CD4-positive, alpha-beta memory T cell (primary cell): ENCODE data around the gene CCDC158. TPM values are rescaled to one million over a fixed set of nuclear protein-coding genes. Genes with fewer than 3 reads are reported as not detected.

ENCODE experiments used
- CTCF ChIA-PET: fragments of 350-600 bp; sonication (Branson Sonifier 250); formaldehyde crosslinking; loops from one replicate; lab custom pipeline; 2021; ENCODE audit warnings: inconsistent platforms; ENCODE audit not compliant: partially characterized antibody; lab: Charles Lee
- POLR2A ChIA-PET: fragments of 350-600 bp; sonication (Branson Sonifier 250); formaldehyde crosslinking; loops from one replicate; lab custom pipeline; 2021; ENCODE audit not compliant: partially characterized antibody; lab: Charles Lee
- DNase-seq, 5 donors: peaks; one replicate each; pipeline versions ENCODE4 v3.0.0 to v3.0.0-alpha.2; 2020 to 2022; ENCODE audit warnings: mixed read lengths in 1 of 5
- H3K27ac ChIP-seq: one replicate; pipeline ENCODE4 v1.7.0; 2013; ENCODE audit warnings: low read depth, low read length
- H3K27me3 ChIP-seq: 2 replicates; pipeline ENCODE4 v1.7.0; 2013; ENCODE audit warnings: mild to moderate bottlenecking, low read length, moderate library complexity; ENCODE audit not compliant: insufficient read depth
- H3K36me3 ChIP-seq: 2 replicates; pipeline ENCODE4 v1.7.0; 2013; ENCODE audit warnings: mild to moderate bottlenecking, low read length, moderate library complexity; ENCODE audit not compliant: insufficient read depth
- H3K4me1 ChIP-seq: 2 replicates; pipeline ENCODE4 v1.7.0; 2013; ENCODE audit warnings: mild to moderate bottlenecking, low read length, moderate library complexity; ENCODE audit not compliant: insufficient read depth
- H3K4me3 ChIP-seq, 2 donors: one replicate each; pipeline ENCODE4 v1.7.0; 2013; ENCODE audit warnings: low read length in 2 of 2, mild to moderate bottlenecking in 1 of 2
- H3K9me3 ChIP-seq, 2 donors: one replicate each; pipeline ENCODE4 v1.7.0; 2013; ENCODE audit warnings: low read length in 2 of 2, control low read depth in 1 of 2; ENCODE audit not compliant: control insufficient read depth in 1 of 2
- H3K27ac Mint-ChIP-seq, 7 donors: one replicate each; pipeline ENCODE4 v1.8.0; 2020 to 2021; ENCODE audit warnings: mixed read lengths in 7 of 7, mild to moderate bottlenecking in 6 of 7, inconsistent platforms in 3 of 7, moderate library complexity in 3 of 7
- H3K27me3 Mint-ChIP-seq, 2 donors: one replicate each; pipeline ENCODE4 v1.8.0; 2020 to 2021; ENCODE audit warnings: mixed read lengths in 2 of 2
- H3K36me3 Mint-ChIP-seq, 2 donors: one replicate each; pipeline ENCODE4 v1.8.0; 2020 to 2021; ENCODE audit warnings: mixed read lengths in 2 of 2, inconsistent platforms in 1 of 2, mild to moderate bottlenecking in 1 of 2
- H3K4me1 Mint-ChIP-seq, 4 donors: one replicate each; pipeline ENCODE4 v1.8.0; 2020 to 2021; ENCODE audit warnings: mixed read lengths in 4 of 4, mild to moderate bottlenecking in 1 of 4
- H3K4me3 Mint-ChIP-seq, 8 donors: one replicate each; pipeline ENCODE4 v1.8.0; 2020 to 2021; ENCODE audit warnings: mixed read lengths in 8 of 8, mild to moderate bottlenecking in 7 of 8, moderate library complexity in 6 of 8, inconsistent platforms in 3 of 8
- H3K9me3 Mint-ChIP-seq, 8 donors: one replicate each; pipeline ENCODE4 v1.8.0; 2020 to 2021; ENCODE audit warnings: mixed read lengths in 8 of 8, mild to moderate bottlenecking in 5 of 8, inconsistent platforms in 3 of 8, moderate library complexity in 1 of 8
- intact Hi-C: fragments of 100-400 bp; cut with micrococcal nuclease; formaldehyde crosslinking; loops from one replicate; pipeline ENCODE4 v1.15.1; 2023
- polyA plus RNA-seq, 2 donors: library from polyadenylated mRNA; unstranded; fragments of 300-500 nt; fragmentation: Illumina TruSeq; gene quantifications; one replicate each; pipeline ENCODE4 v1.2.3, GENCODE V29; 2021
- total RNA-seq, 2 experiments: library from RNA; stranded (reverse); gene quantifications; one replicate each; pipeline ENCODE4 v1.2.3, GENCODE V29; 2021

The CCDC158 gene
- total and polyA plus RNA-seq, 4 experiments from 2014 or later, result not detected

- no peak for DNase-seq
- H3K9me3 Mint-ChIP-seq, result peaks cover 4 to 30% (median 19%) of the 10 kb centered on the region in 8 donors
- Histone ChIP-seq H3K9me3 (no peaks in the 10 kb centered on the region), H3K4me1 (peaks cover 4% of the 10 kb centered on the region), H3K27ac (no peak overlapping the region), H3K4me3 (no peak overlapping the region), H3K36me3 (no peaks in the 10 kb centered on the region), H3K27me3 (no peaks in the 10 kb centered on the region)
- H3K4me1 Mint-ChIP-seq, result peaks cover 3 to 7% (median 4%) of the 10 kb centered on the region in 4 donors
- POLR2A ChIA-PET, result no interaction called here
- H3K4me3 Mint-ChIP-seq, result no peak overlapping the region
- peaks cover 1 to 8% of the 10 kb centered on the region in 2 donors for H3K27me3 Mint-ChIP-seq
- intact Hi-C loops, result no loop called here
- H3K27ac Mint-ChIP-seq, result no peak overlapping the region
- CTCF ChIA-PET, result no interaction called here
- H3K36me3 Mint-ChIP-seq, result peaks cover 11 to 14% of the 10 kb centered on the region in 2 donors
These were observed 108.5 kb downstream of the CCDC158 start for GRCh38 chr4:76312457-76312856.

GRCh38 chr4:76311896-76312331 lies 109.0 kb downstream of the CCDC158 start:
- Mint-ChIP-seq H3K27ac (peak overlapping the region in 2 of 7 donors; percentile 14 to 37), H3K36me3 (peaks cover 9 to 14% of the 10 kb centered on the region in 2 donors), H3K27me3 (peaks cover 1 to 4% of the 10 kb centered on the region in 2 donors), H3K4me3 (no peak overlapping the region), H3K9me3 (peaks cover 1 to 24% (median 15%) of the 10 kb centered on the region in 8 donors), H3K4me1 (peaks cover 3 to 10% (median 6%) of the 10 kb centered on the region in 4 donors)
- no peak for DNase-seq
- Histone ChIP-seq H3K36me3 (no peaks in the 10 kb centered on the region), H3K27ac (no peak overlapping the region), H3K4me3 (no peak overlapping the region), H3K9me3 (no peaks in the 10 kb centered on the region), H3K4me1 (peaks cover 9% of the 10 kb centered on the region), H3K27me3 (no peaks in the 10 kb centered on the region)
- intact Hi-C loops, result no loop called here
- ChIA-PET CTCF (no interaction called here), POLR2A (no interaction called here)

- no peak overlapping the region for H3K4me3 Mint-ChIP-seq
- no peak for DNase-seq
- peaks cover 4 to 10% of the 10 kb centered on the region in 2 donors for H3K36me3 Mint-ChIP-seq
- intact Hi-C loops, result no loop called here
- Histone ChIP-seq H3K4me3 (no peak overlapping the region), H3K27me3 (no peaks in the 10 kb centered on the region), H3K4me1 (peaks cover 14% of the 10 kb centered on the region), H3K27ac (no peak overlapping the region), H3K9me3 (no peaks in the 10 kb centered on the region), H3K36me3 (no peaks in the 10 kb centered on the region)
- ChIA-PET POLR2A (no interaction called here), CTCF (interaction anchor here (5.7 kb wide), 1 partner anchor 66 kb away, joined by 66 read pairs; no protein-coding TSS in a partner anchor)
- H3K27ac Mint-ChIP-seq, result no peak overlapping the region
- no peaks in the 10 kb centered on the region for H3K27me3 Mint-ChIP-seq
- peaks cover 0 to 12% (median 4%) of the 10 kb centered on the region in 8 donors for H3K9me3 Mint-ChIP-seq
- H3K4me1 Mint-ChIP-seq, result peaks cover 3 to 12% (median 7%) of the 10 kb centered on the region in 4 donors
These were observed 110.3 kb downstream of the CCDC158 start for GRCh38 chr4:76310683-76311082.

- Mint-ChIP-seq H3K4me1 (peaks cover 9 to 19% (median 13%) of the 10 kb centered on the region in 4 donors), H3K27ac (peak overlapping the region in 1 of 7 donors; percentile 62), H3K4me3 (no peak overlapping the region), H3K36me3 (peaks cover 0 to 9% of the 10 kb centered on the region in 2 donors), H3K27me3 (no peaks in the 10 kb centered on the region), H3K9me3 (peaks cover 0 to 7% (median 0%) of the 10 kb centered on the region in 8 donors)
- Histone ChIP-seq H3K36me3 (no peaks in the 10 kb centered on the region), H3K4me1 (peaks cover 20% of the 10 kb centered on the region), H3K9me3 (no peaks in the 10 kb centered on the region), H3K27me3 (no peaks in the 10 kb centered on the region), H3K4me3 (no peak overlapping the region), H3K27ac (no peak overlapping the region)
- CTCF ChIA-PET, result interaction anchor here (5.7 kb wide), 1 partner anchor 67 kb away, joined by 66 read pairs; no protein-coding TSS in a partner anchor
- intact Hi-C loops, result loop anchor here (5.0 to 10.0 kb wide), 3 partner anchors 65 to 847 kb away; partner anchors contain the start of genes CCNG2 and SCARB2
- no peak for DNase-seq
- POLR2A ChIA-PET, result no interaction called here
These were observed 110.9 kb downstream of the CCDC158 start for GRCh38 chr4:76309939-76310550.

GRCh38 chr4:76308548-76308947 lies 112.4 kb downstream of the CCDC158 start:
- Histone ChIP-seq H3K27ac (no peak overlapping the region), H3K4me1 (peaks cover 32% of the 10 kb centered on the region), H3K27me3 (no peaks in the 10 kb centered on the region), H3K36me3 (no peaks in the 10 kb centered on the region), H3K4me3 (no peak overlapping the region), H3K9me3 (no peaks in the 10 kb centered on the region)
- H3K36me3 Mint-ChIP-seq, result peaks cover 0 to 9% of the 10 kb centered on the region in 2 donors
- ChIA-PET CTCF (interaction anchor here (0.6 to 5.7 kb wide), 3 partner anchors 14 to 129 kb away, joined by 3 to 66 read pairs (median 24); no protein-coding TSS in a partner anchor), POLR2A (interaction anchor here (0.9 kb wide), 1 partner anchor 95 kb away, joined by 3 read pairs; the partner anchor contains the start of gene SCARB2)
- H3K9me3 Mint-ChIP-seq, result no peaks in the 10 kb centered on the region
- peak overlapping the region in 5 of 8 donors; percentile 44 to 75 (median 54) for H3K4me3 Mint-ChIP-seq
- no peak for DNase-seq
- peak overlapping the region in 2 of 7 donors; percentile 23 to 26 for H3K27ac Mint-ChIP-seq
- peaks cover 18 to 33% (median 25%) of the 10 kb centered on the region in 4 donors for H3K4me1 Mint-ChIP-seq
- no peaks in the 10 kb centered on the region for H3K27me3 Mint-ChIP-seq
- intact Hi-C loops, result loop anchor here (5.0 to 10.0 kb wide), 3 partner anchors 66 to 849 kb away; partner anchors contain the start of genes CCNG2 and SCARB2

GRCh38 chr4:76307660-76308014 lies 113.3 kb downstream of the CCDC158 start:
- no peaks in the 10 kb centered on the region for H3K9me3 ChIP-seq
- ChIA-PET CTCF (interaction anchor here (0.7 to 5.7 kb wide), 10 partner anchors 8 to 466 kb away, joined by 3 to 66 read pairs (median 4); partner anchors contain the start of gene FAM47E), POLR2A (interaction anchor here (0.9 to 3.5 kb wide), 4 partner anchors 47 to 94 kb away, joined by 3 to 24 read pairs (median 8); partner anchors contain the start of genes FAM47E and SCARB2)
- H3K36me3 ChIP-seq, result no peaks in the 10 kb centered on the region
- H3K4me1 Mint-ChIP-seq, result peaks cover 23 to 39% (median 31%) of the 10 kb centered on the region in 4 donors
- no peak for DNase-seq
- intact Hi-C loops, result loop anchor here (5.0 to 10.0 kb wide), 3 partner anchors 67 to 850 kb away; partner anchors contain the start of genes CCNG2 and SCARB2
- no peaks in the 10 kb centered on the region for H3K9me3 Mint-ChIP-seq
- H3K27ac Mint-ChIP-seq, result no peak overlapping the region
- H3K4me3 Mint-ChIP-seq, result peak overlapping the region; percentile 70 to 93 (median 82)
- peaks cover 32% of the 10 kb centered on the region for H3K4me1 ChIP-seq
- no peak overlapping the region for H3K27ac ChIP-seq
- H3K27me3 ChIP-seq, result no peaks in the 10 kb centered on the region
- peaks cover 0 to 9% of the 10 kb centered on the region in 2 donors for H3K36me3 Mint-ChIP-seq
- no peaks in the 10 kb centered on the region for H3K27me3 Mint-ChIP-seq
- no peak overlapping the region for H3K4me3 ChIP-seq
